ENCODE measurements around the gene R3HDM2. TPM values are rescaled to one million over a fixed set of nuclear protein-coding genes. Genes with fewer than 3 reads are reported as not detected.

R3HDM2 gene
- polyA plus RNA-seq, 1 donor from 2014 or later, result 11.1 TPM

GRCh38 chr12:57474430-57474829 is 43.6 kb upstream of the R3HDM2 start:
- Histone ChIP-seq H3K27ac (ENCODE audit: low read length) (no peak overlapping the region), H3K4me3 (ENCODE audit: low read length) (no peak overlapping the region), H3K36me3 (ENCODE audit: insufficient read depth, low read length) (no peaks in the 10 kb centered on the region), H3K27me3 (ENCODE audit: insufficient read depth, low read depth, low read length) (peaks cover 87% of the 10 kb centered on the region), H2AFZ (ENCODE audit: low read depth, low read length) (no peak overlapping the region), H3K9me3 (ENCODE audit: low read length) (no peaks in the 10 kb centered on the region), H3K4me2 (ENCODE audit: low read length) (no peak overlapping the region), H3K9me2 (ENCODE audit: insufficient read depth, low read length) (no peaks in the 10 kb centered on the region), H3F3A (ENCODE audit: insufficient read depth, low read length, poor library complexity, severe bottlenecking) (no peaks in the 10 kb centered on the region), H3K9ac (ENCODE audit: low read length) (no peak overlapping the region), H3K79me2 (replicated peaks; ENCODE audit: insufficient read depth, low read length) (no peaks in the 10 kb centered on the region), H4K20me1 (ENCODE audit: insufficient read depth) (no peaks in the 10 kb centered on the region)
- TF ChIP-seq EZH2 (IDR thresholded peaks at IDR 0.05; ENCODE audit: borderline replicate concordance, insufficient read depth, low read length, poor library complexity, severe bottlenecking) (no peak), MXI1 (conservative IDR thresholded peaks at IDR 0.05; ENCODE audit: poor library complexity, severe bottlenecking) (no peak), RAD21 (conservative IDR thresholded peaks at IDR 0.05) (no peak), TAF1 (IDR thresholded peaks at IDR 0.05; ENCODE audit: low read depth) (no peak), CTCF (IDR thresholded peaks at IDR 0.05; ENCODE audit: poor library complexity, severe bottlenecking) (no peak), EP300 (conservative IDR thresholded peaks at IDR 0.05; ENCODE audit: poor library complexity, severe bottlenecking) (no peak), SMC3 (conservative IDR thresholded peaks at IDR 0.05; ENCODE audit: poor library complexity) (no peak), REST (IDR thresholded peaks at IDR 0.05; ENCODE audit: borderline replicate concordance) (no peak), POLR2AphosphoS5 (IDR thresholded peaks at IDR 0.05) (no peak)

GRCh38 chr12:57473886-57474285 is 43.0 kb upstream of the R3HDM2 start:
- Histone ChIP-seq H3K4me3 (ENCODE audit: low read length) (no peak overlapping the region), H3K9me3 (ENCODE audit: low read length) (no peaks in the 10 kb centered on the region), H3K79me2 (replicated peaks; ENCODE audit: insufficient read depth, low read length) (no peaks in the 10 kb centered on the region), H4K20me1 (ENCODE audit: insufficient read depth) (no peaks in the 10 kb centered on the region), H3K27me3 (ENCODE audit: insufficient read depth, low read depth, low read length) (peaks cover 81% of the 10 kb centered on the region), H3F3A (ENCODE audit: insufficient read depth, low read length, poor library complexity, severe bottlenecking) (no peaks in the 10 kb centered on the region), H3K9ac (ENCODE audit: low read length) (no peak overlapping the region), H3K27ac (ENCODE audit: low read length) (no peak overlapping the region), H3K9me2 (ENCODE audit: insufficient read depth, low read length) (no peaks in the 10 kb centered on the region), H3K36me3 (ENCODE audit: insufficient read depth, low read length) (no peaks in the 10 kb centered on the region), H2AFZ (ENCODE audit: low read depth, low read length) (no peak overlapping the region), H3K4me2 (ENCODE audit: low read length) (no peak overlapping the region)
- TF ChIP-seq MXI1 (conservative IDR thresholded peaks at IDR 0.05; ENCODE audit: poor library complexity, severe bottlenecking) (no peak), REST (IDR thresholded peaks at IDR 0.05; ENCODE audit: borderline replicate concordance) (no peak), POLR2AphosphoS5 (IDR thresholded peaks at IDR 0.05) (no peak), RAD21 (conservative IDR thresholded peaks at IDR 0.05) (no peak), EP300 (conservative IDR thresholded peaks at IDR 0.05; ENCODE audit: poor library complexity, severe bottlenecking) (no peak), EZH2 (IDR thresholded peaks at IDR 0.05; ENCODE audit: borderline replicate concordance, insufficient read depth, low read length, poor library complexity, severe bottlenecking) (no peak), SMC3 (conservative IDR thresholded peaks at IDR 0.05; ENCODE audit: poor library complexity) (no peak), TAF1 (IDR thresholded peaks at IDR 0.05; ENCODE audit: low read depth) (no peak), CTCF (IDR thresholded peaks at IDR 0.05; ENCODE audit: poor library complexity, severe bottlenecking) (no peak)

All from neural cell (in vitro differentiated cells).